MCF 10A (cell line): ENCODE measurements around the gene CLCF1. TPM values are rescaled to one million over a fixed set of nuclear protein-coding genes. Genes with fewer than 3 reads are reported as not detected.

Experiments
- BruUV-seq: library from RNA; stranded (reverse); fragments of 400-500 nt; replicated peaks from 2 replicates; lab custom pipeline; 2021; lab: Mats Ljungman, UMichigan
- CTCF ChIA-PET: fragments of 300-600 bp; sonication (Branson Sonifier 250); formaldehyde crosslinking; extraction: SDS; loops from one replicate; lab custom pipeline; 2021; ENCODE audit warnings: antibody characterized with exemption, inconsistent platforms; lab: Yijun Ruan, JAX
- POLR2A ChIA-PET: fragments of 300-600, 350-650 bp; sonication (Branson Sonifier 250); formaldehyde crosslinking; extraction: SDS; loops from one replicate; lab custom pipeline; 2020; ENCODE audit warnings: antibody characterized with exemption, inconsistent platforms; lab: Yijun Ruan, JAX
- DNase-seq: peaks from one replicate; pipeline ENCODE4 v3.0.0-alpha.2; 2018; ENCODE audit not compliant: unreplicated experiment
- H3K27ac Mint-ChIP-seq: one replicate; pipeline ENCODE4 v1.8.0; 2022; ENCODE audit warnings: mild to moderate bottlenecking, low read depth, mixed read lengths; ENCODE audit not compliant: unreplicated experiment
- H3K27me3 Mint-ChIP-seq: one replicate; pipeline ENCODE4 v1.8.0; 2022; ENCODE audit warnings: mixed read lengths; ENCODE audit not compliant: insufficient read depth, unreplicated experiment
- H3K36me3 Mint-ChIP-seq: one replicate; pipeline ENCODE4 v1.8.0; 2022; ENCODE audit warnings: mild to moderate bottlenecking, moderate library complexity, mixed read lengths; ENCODE audit not compliant: insufficient read depth, unreplicated experiment
- H3K4me1 Mint-ChIP-seq: one replicate; pipeline ENCODE4 v1.8.0; 2022; ENCODE audit warnings: mixed read lengths; ENCODE audit not compliant: insufficient read depth, unreplicated experiment
- H3K4me3 Mint-ChIP-seq: one replicate; pipeline ENCODE4 v1.8.0; 2022; ENCODE audit warnings: mild to moderate bottlenecking, moderate library complexity, mixed read lengths; ENCODE audit not compliant: unreplicated experiment
- H3K9me3 Mint-ChIP-seq: one replicate; pipeline ENCODE4 v1.8.0; 2022; ENCODE audit warnings: mixed read lengths; ENCODE audit not compliant: unreplicated experiment
- CTCF ChIP-seq: fragments of 200-600 bp; IDR thresholded peaks from one replicate; pipeline ENCODE4 v1.8.0; 2022; ENCODE audit warnings: antibody characterized with exemption, mild to moderate bottlenecking; ENCODE audit not compliant: unreplicated experiment
- intact Hi-C: fragments of 100-400 bp; cut with micrococcal nuclease; formaldehyde crosslinking; loops from 2 replicates; pipeline ENCODE4 v1.14.1; 2022
- total RNA-seq: library from RNA; stranded (reverse); gene quantifications from 2 replicates; pipeline ENCODE4 v1.2.3, GENCODE V29; 2022

The CLCF1 gene
- total RNA-seq, 1 experiment from 2014 or later: 5.8 TPM

GRCh38 chr11:67337257-67337656, 36.1 kb downstream of the CLCF1 start:
- no peak for DNase-seq
- Mint-ChIP-seq H3K27ac (no peak overlapping the region), H3K4me1 (no peaks in the 10 kb centered on the region), H3K27me3 (no peaks in the 10 kb centered on the region), H3K36me3 (peaks cover 9% of the 10 kb centered on the region), H3K4me3 (no peak overlapping the region), H3K9me3 (no peaks in the 10 kb centered on the region)
- intact Hi-C loops: no loop called here
- CTCF ChIA-PET: interaction anchor here (0.7 to 1.8 kb wide), 5 partner anchors 8 to 283 kb away, joined by 4 to 5 read pairs (median 4); no protein-coding TSS in a partner anchor
- no TSS peak for BruUV-seq
- POLR2A ChIA-PET: interaction anchor here (0.6 to 1.1 kb wide), 3 partner anchors 9 to 1001 kb away, joined by 3 to 6 read pairs (median 3); partner anchors contain the start of gene RIN1
- no peak for TF ChIP-seq CTCF

DNA sequence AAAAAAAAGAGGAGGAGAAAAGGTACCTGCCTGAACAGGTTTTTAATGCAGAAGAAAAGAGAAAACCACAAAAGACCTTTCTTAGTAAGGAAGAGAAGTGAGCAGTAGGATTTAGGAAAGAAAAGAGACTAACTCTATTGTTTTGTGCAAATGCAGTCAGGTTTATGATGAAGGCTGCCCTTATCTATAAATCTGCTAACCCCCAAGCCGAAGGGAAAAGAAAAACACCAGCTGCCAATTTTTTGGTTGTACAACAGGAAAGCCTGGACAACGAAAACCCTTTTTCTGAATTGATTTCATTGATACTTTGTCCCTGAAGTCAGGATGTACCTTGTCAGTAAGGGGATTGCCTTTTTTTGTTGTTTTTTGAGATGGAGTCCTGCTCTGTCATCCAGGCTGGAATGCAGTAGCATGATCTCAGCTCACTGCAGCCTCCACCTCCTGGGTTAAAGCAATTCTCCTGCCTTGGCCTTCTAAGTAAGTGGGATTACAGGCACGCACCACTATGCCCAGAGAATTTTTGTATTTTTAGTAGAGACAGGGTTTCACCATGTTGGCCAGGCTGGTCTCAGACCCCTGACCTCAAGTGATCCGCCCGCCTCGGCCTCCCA, 41.2 kb downstream of the CLCF1 start:
- TF ChIP-seq CTCF: no peak
- intact Hi-C loops: no loop called here
- H3K4me3 Mint-ChIP-seq: no peak overlapping the region
- H3K27ac Mint-ChIP-seq: no peak overlapping the region
- H3K36me3 Mint-ChIP-seq: peaks cover 15% of the 10 kb centered on the region
- CTCF ChIA-PET: interaction anchor here (0.6 to 2.2 kb wide), 3 partner anchors 13 to 50 kb away, joined by 3 to 9 read pairs (median 7); no protein-coding TSS in a partner anchor
- no peaks in the 10 kb centered on the region for H3K27me3 Mint-ChIP-seq
- no peaks in the 10 kb centered on the region for H3K9me3 Mint-ChIP-seq
- no TSS peak for BruUV-seq
- peaks cover 3% of the 10 kb centered on the region for H3K4me1 Mint-ChIP-seq
- POLR2A ChIA-PET: no interaction called here
- DNase-seq: no peak

GRCh38 chr11:67323526-67323925, 49.9 kb downstream of the CLCF1 start:
- POLR2A ChIA-PET: interaction anchor here (1.0 kb wide), 1 partner anchor 23 kb away, joined by 4 read pairs; no protein-coding TSS in a partner anchor
- Mint-ChIP-seq H3K27me3 (no peaks in the 10 kb centered on the region), H3K36me3 (peaks cover 13% of the 10 kb centered on the region), H3K4me1 (peaks cover 7% of the 10 kb centered on the region), H3K4me3 (no peak overlapping the region), H3K27ac (no peak overlapping the region), H3K9me3 (no peaks in the 10 kb centered on the region)
- DNase-seq: no peak
- CTCF ChIA-PET: interaction anchor here (0.6 to 6.9 kb wide), 11 partner anchors 18 to 721 kb away, joined by 3 to 104 read pairs (median 3); no protein-coding TSS in a partner anchor
- no peak for TF ChIP-seq CTCF
- BruUV-seq: no TSS peak
- intact Hi-C loops: no loop called here

DNA sequence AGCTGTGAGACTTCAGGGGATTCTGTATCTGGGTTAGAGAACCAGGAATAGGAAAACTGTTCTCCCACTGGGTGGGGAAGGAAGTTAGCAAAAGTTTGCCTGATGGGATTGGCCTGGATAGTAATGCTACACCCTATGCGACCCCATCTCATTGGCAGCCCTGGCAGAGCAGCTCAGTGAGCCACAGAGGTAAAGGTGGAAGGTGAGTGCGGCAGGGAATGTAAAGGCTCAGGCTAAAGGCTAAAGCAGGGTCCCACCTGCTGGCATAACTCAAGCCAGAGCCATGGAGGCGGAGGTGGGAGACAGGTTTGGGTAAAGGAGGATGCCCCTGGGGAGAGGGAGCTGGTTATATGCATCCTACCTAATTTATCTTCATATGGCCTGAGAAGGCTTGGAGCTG, 51.3 kb downstream of the CLCF1 start:
- BruUV-seq: no TSS peak
- DNase-seq: no peak
- H3K4me3 Mint-ChIP-seq: no peak overlapping the region
- H3K27ac Mint-ChIP-seq: no peak overlapping the region
- ChIA-PET POLR2A (interaction anchor here (0.6 to 2.2 kb wide), 5 partner anchors 8 to 57 kb away, joined by 3 to 11 read pairs (median 3); partner anchors contain the start of gene POLD4), CTCF (interaction anchor here (0.6 to 6.9 kb wide), 9 partner anchors 13 to 146 kb away, joined by 3 to 104 read pairs (median 3); no protein-coding TSS in a partner anchor)
- peaks cover 11% of the 10 kb centered on the region for H3K4me1 Mint-ChIP-seq
- peaks cover 19% of the 10 kb centered on the region for H3K36me3 Mint-ChIP-seq
- intact Hi-C loops: no loop called here
- no peak for TF ChIP-seq CTCF
- H3K9me3 Mint-ChIP-seq: no peaks in the 10 kb centered on the region
- H3K27me3 Mint-ChIP-seq: no peaks in the 10 kb centered on the region
